Measurements from ENCODE around the gene ZDHHC12. TPM values are rescaled to one million over a fixed set of nuclear protein-coding genes. Genes with fewer than 3 reads are reported as not detected.
A peak's percentile ranks its signal among the peaks of the same experiment; 100 is the strongest.

The ZDHHC12 gene
- total and polyA plus RNA-seq, 2 of the 8 experiments (the other 6 are each of a cell fraction or from before 2014, with no cell fraction given): 35.0 to 93.8 TPM

DNA sequence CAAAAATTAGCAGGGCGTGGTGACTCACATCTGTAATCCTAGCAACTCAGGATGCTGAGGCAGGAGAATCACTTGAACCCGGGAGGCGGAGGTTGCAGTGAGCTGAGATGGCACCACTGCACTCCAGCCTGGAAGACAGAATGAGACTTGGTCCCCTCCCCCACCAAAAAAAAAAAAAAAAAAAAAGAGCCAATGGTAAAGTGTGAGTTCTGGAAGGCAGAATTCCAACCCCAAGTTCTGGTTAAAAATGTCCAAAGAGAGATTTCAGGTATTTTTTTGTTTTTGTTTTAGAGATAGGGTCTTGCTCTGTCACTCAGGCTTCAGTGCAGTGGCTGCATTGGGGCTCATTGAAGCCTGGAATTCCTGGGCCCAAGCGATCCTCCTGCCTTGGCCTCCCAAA lies 36.5 kb downstream of the ZDHHC12 start:
- DNase-seq (ENCODE audit: low read depth in 1 of 2, low spot score in 2 of 2) (no peak), FAIRE-seq (no peak)
- Histone ChIP-seq H2BK120ac (replicated peaks; ENCODE audit: low read depth, low read length) (no peak overlapping the region), H3K4ac (replicated peaks; ENCODE audit: insufficient read length, low read depth, low read length) (no peak overlapping the region), H2AK5ac (ENCODE audit: low read depth, low read length) (no peak overlapping the region), H4K8ac (ENCODE audit: extremely low read depth, insufficient read depth, low read length) (no peak overlapping the region), H2AFZ (ENCODE audit: low read length) (no peak overlapping the region), H2BK15ac (ENCODE audit: low read length) (no peak overlapping the region), H3K27ac (ENCODE audit: low read depth, low read length) (no peak overlapping the region), H3K79me2 (ENCODE audit: control insufficient read depth in 1 of 2, insufficient read depth in 2 of 2, low read length in 2 of 2) (peaks cover 40 to 74% of the 10 kb centered on the region in 2 experiments), H4K91ac (replicated peaks; ENCODE audit: insufficient read length, low read length) (no peak overlapping the region), H3K4me3 (ENCODE audit: extremely low read depth in 1 of 4, insufficient read depth in 2 of 4, low read depth in 3 of 4, low read length in 4 of 4) (peak overlapping the region; percentile 11 to 96 (median 56); a peak in 5 of 8 replicates), H3K14ac (ENCODE audit: insufficient read length) (no peak overlapping the region), H4K5ac (ENCODE audit: insufficient read length, low read depth, low read length) (no peak overlapping the region), H2BK12ac (ENCODE audit: low read depth, low read length) (no peak overlapping the region), H3K18ac (ENCODE audit: extremely low read depth, low read length) (no peak overlapping the region), H3K27me3 (replicated peaks in 1 of 4; ENCODE audit: control insufficient read depth in 3 of 4, extremely low read depth in 1 of 4, insufficient read depth in 3 of 4, low read length in 3 of 4) (no peaks in the 10 kb centered on the region), H4K20me1 (replicated peaks in 1 of 2; ENCODE audit: control insufficient read depth in 1 of 2, insufficient read depth in 2 of 2, low read length in 2 of 2) (peaks cover 31 to 33% of the 10 kb centered on the region in 2 experiments), H3K36me3 (ENCODE audit: control insufficient read depth in 2 of 4, insufficient read depth in 4 of 4, low read length in 3 of 4) (peaks cover 5 to 42% (median 12%) of the 10 kb centered on the region in 4 experiments), H3K4me2 (ENCODE audit: insufficient read depth in 1 of 2, low read depth in 2 of 2, low read length in 2 of 2) (peak overlapping the region; percentile 90 to 100), H2BK5ac (ENCODE audit: low read depth, low read length) (0 out of 2 replicates have a peak overlapping the region, but pooled peaks have one; percentile 93), H3K9ac (replicated peaks in 1 of 4; ENCODE audit: extremely low read depth in 1 of 4, low read depth in 3 of 4, low read length in 3 of 4) (no peak overlapping the region), H3K23me2 (ENCODE audit: low read depth, low read length) (peaks cover 24% of the 10 kb centered on the region), H3K79me1 (ENCODE audit: low read depth, low read length) (peaks cover 8% of the 10 kb centered on the region; the same call in 1 of the 2 replicates), H3K4me1 (replicated peaks in 1 of 4; ENCODE audit: control insufficient read depth in 3 of 4, insufficient read depth in 4 of 4, low read length in 3 of 4) (peaks cover 6 to 15% (median 8%) of the 10 kb centered on the region in 4 experiments; a peak in 6 of 7 replicates), H2BK20ac (ENCODE audit: low read length) (no peak overlapping the region), H3K9me3 (ENCODE audit: insufficient read depth in 2 of 2, low read depth in 1 of 2, low read length in 1 of 2) (no peaks in the 10 kb centered on the region; a peak in 1 of 4 replicates), H3K56ac (replicated peaks; ENCODE audit: insufficient read length, low read depth, low read length) (no peak overlapping the region), H3K23ac (ENCODE audit: insufficient read length) (no peak overlapping the region)
- TF ChIP-seq PHF8 (conservative IDR thresholded peaks at IDR 0.05; ENCODE audit: low read depth, low read length) (no peak), POLR2AphosphoS5 (IDR thresholded peaks at IDR 0.05; ENCODE audit: low read depth, low read length) (no peak)
- CTCF ChIA-PET (ENCODE audit: partially characterized antibody): interaction anchor here (1.1 to 1.3 kb wide), 2 partner anchors 15 to 54 kb away, joined by 3 to 5 read pairs; partner anchors contain the start of gene PKN3
- WGBS, 2 experiments (ENCODE audit: extremely low coverage in 1 of 2, insufficient coverage in 1 of 2, insufficient read length in 1 of 2, insufficient replicate concordance in 2 of 2, low coverage in 1 of 2, low lambda C conversion rate in 2 of 2, missing lambda C conversion rate in 1 of 2): 83% methylated on average over 4 of the region's 4 CpGs; no CpG with 5 or more reads in 1 of the 2 experiments
- POLR2A ChIA-PET (ENCODE audit: partially characterized antibody): interaction anchor here (0.7 to 46.1 kb wide), 9 partner anchors 8 to 1511 kb away, joined by 3 to 1197 read pairs (median 47); partner anchors contain the start of genes DYNC2I2, PKN3, SET and ZDHHC12

Measured in H1 (cell line).